Natural killer cell (primary cell): ENCODE results near the gene CHMP4A. TPM values are rescaled to one million over a fixed set of nuclear protein-coding genes. Genes with fewer than 3 reads are reported as not detected.

ENCODE experiments used
- ATAC-seq, 3 donors: fragments of 150-1000 bp in 2 of 3; fragments of 200-7000 bp in 1 of 3; cut with Tn5 transposase; 1 replicate in 1 of 3; 2 replicates in 2 of 3; pipeline ENCODE4 v1.10.0; 2021; ENCODE audit warnings: mild to moderate bottlenecking in 2 of 3, moderate library complexity in 2 of 3
- DNase-seq, 2 donors: peaks; one replicate each; pipeline versions ENCODE4 v3.0.0 to v3.0.0-alpha.2; 2013 to 2021; ENCODE audit warnings: mixed read lengths in 1 of 2
- H3K27ac ChIP-seq: one replicate; pipeline ENCODE4 v1.5.1; 2013; ENCODE audit warnings: mild to moderate bottlenecking, low read length
- H3K27me3 ChIP-seq: one replicate; pipeline ENCODE4 v1.6.1; 2013; ENCODE audit warnings: low read length; ENCODE audit not compliant: control insufficient read depth, insufficient read depth
- H3K36me3 ChIP-seq: one replicate; pipeline ENCODE4 v1.6.1; 2013; ENCODE audit warnings: low read length; ENCODE audit not compliant: control insufficient read depth, insufficient read depth
- H3K4me1 ChIP-seq: one replicate; pipeline ENCODE4 v1.6.1; 2013; ENCODE audit warnings: low read length; ENCODE audit not compliant: control insufficient read depth, insufficient read depth
- H3K4me3 ChIP-seq: one replicate; pipeline ENCODE4 v1.5.1; 2013; ENCODE audit warnings: low read length
- H3K9me3 ChIP-seq: one replicate; pipeline ENCODE4 v1.6.1; 2013; ENCODE audit warnings: low read length; ENCODE audit not compliant: control insufficient read depth, insufficient read depth
- H3K27ac Mint-ChIP-seq, 2 donors: one replicate each; pipeline ENCODE4 v1.8.0; 2022; ENCODE audit warnings: mild to moderate bottlenecking in 2 of 2, mixed read lengths in 2 of 2, moderate library complexity in 1 of 2
- H3K27me3 Mint-ChIP-seq, 2 donors: one replicate each; pipeline ENCODE4 v1.8.0; 2022; ENCODE audit warnings: low read depth in 2 of 2, mixed read lengths in 2 of 2
- H3K36me3 Mint-ChIP-seq: one replicate; pipeline ENCODE4 v1.8.0; 2022; ENCODE audit warnings: mixed read lengths
- H3K4me1 Mint-ChIP-seq, 2 donors: one replicate each; pipeline ENCODE4 v1.8.0; 2022; ENCODE audit warnings: mixed read lengths in 2 of 2
- H3K4me3 Mint-ChIP-seq: one replicate; pipeline ENCODE4 v1.8.0; 2022; ENCODE audit warnings: mild to moderate bottlenecking, moderate library complexity, mixed read lengths
- H3K9me3 Mint-ChIP-seq, 2 donors: one replicate each; pipeline ENCODE4 v1.8.0; 2022; ENCODE audit warnings: mixed read lengths in 2 of 2
- CTCF ChIP-seq: fragments of 200-600 bp; IDR thresholded peaks from one replicate; pipeline ENCODE4 v1.8.0; 2022; ENCODE audit warnings: antibody characterized with exemption
- WGBS: methylation state at CpG from one replicate; pipeline ENCODE4 v1.1.7; 2013; ENCODE audit warnings: missing lambda C conversion rate; ENCODE audit not compliant: insufficient coverage; 5-methylcytosine and 5-hydroxymethylcytosine counted together
- intact Hi-C: fragments of 100-400 bp; cut with micrococcal nuclease; formaldehyde crosslinking; loops from one replicate; pipeline ENCODE4 v1.14.2; 2022
- total RNA-seq, 4 donors: library from RNA; stranded (reverse); fragments of 120-200 nt in 1 of 4; gene quantifications; one replicate each; pipeline versions ENCODE4 v1.2.3 to v1.2.4, GENCODE V29; 2013 to 2022

Gene CHMP4A
- total RNA-seq, 3 donors from 2014 or later (not counting 1 experiment from before 2014, with no cell fraction given): 105 to 118 (median 115) TPM

DNA sequence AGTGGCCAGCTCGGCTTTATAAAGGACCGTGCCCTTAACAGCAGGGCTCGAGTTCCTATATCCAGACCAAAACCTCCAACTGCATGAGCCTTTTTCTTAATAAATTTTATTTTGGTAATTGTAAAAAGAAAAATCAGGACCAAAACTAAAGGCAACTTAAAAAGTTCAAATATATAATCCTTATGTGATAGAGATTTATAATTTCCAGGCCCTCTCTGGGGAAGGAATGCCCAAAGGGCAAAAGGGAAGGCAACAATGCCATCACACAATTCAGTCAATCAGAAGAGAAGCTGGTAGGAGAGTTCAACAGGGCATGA, 24.3 kb downstream of the CHMP4A start:
- WGBS: 0% methylated on average over 1 of the region's 3 CpGs
- intact Hi-C loops: loop anchor here (2.0 kb wide), 3 partner anchors 42 to 110 kb away; partner anchors contain the start of genes DCAF11, DHRS1, NOP9 and NRL
- peaks cover 28 to 36% of the 10 kb centered on the region in 2 donors for H3K4me1 Mint-ChIP-seq

DNA sequence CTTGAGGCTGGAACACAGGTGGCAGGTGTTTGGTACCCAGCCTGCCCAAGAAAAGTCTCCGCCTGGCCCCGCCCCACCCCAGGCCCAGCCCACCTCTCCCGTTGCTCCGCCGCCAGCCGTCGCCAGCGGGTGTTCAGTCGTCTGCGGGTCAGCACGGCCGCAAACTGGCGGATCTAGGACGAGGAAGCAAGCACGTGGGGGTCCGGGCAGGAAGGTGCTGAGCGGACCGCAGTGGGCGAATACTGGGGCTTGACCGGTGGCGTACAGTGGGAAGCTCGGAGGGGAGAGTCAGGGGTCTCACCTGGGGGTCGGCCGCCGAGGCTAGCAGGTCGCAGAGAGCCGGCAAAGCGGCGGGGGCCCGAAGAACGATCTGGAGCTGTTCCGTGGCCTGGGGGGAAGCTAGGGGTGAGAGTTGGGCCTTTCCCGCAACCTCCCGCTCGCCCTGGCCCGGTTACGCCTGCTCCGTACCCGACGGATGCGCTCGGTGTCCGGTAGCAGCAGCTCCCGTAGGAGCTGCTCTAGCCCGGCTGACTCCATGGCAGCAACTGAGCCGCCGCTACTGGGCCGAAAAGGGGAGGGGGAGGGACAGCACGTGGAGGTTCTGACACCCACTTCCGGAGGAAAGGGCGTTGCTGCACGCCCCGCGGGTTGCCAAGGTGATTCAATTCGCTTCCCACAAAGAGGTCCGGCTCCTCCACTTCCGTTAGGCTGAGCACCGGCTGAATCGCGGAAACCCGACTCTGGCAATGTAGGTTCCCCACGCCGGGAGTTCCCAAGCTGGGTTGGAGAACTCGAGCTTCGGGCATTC, 24.8 kb downstream of the CHMP4A start, which contains the start of gene IPO4:
Gene IPO4, minus strand, starts transcription at position 566 of the 808 bp plus-strand sequence. Its CDS starts 29 bp downstream, at position 537.
- no peak for TF ChIP-seq CTCF
- no peaks in the 10 kb centered on the region for H3K27me3 Mint-ChIP-seq
- DNase-seq (peak; percentile 87 to 98), ATAC-seq (peak; percentile 92 to 97 (median 93))
- under 1% methylated on average over 65 of the region's 65 CpGs for WGBS
- H3K36me3 Mint-ChIP-seq: no peaks in the 10 kb centered on the region
- intact Hi-C loops: loop anchor here (1.0 to 2.0 kb wide), 4 partner anchors 25 to 110 kb away; partner anchors contain the start of genes CHMP4A, DCAF11, DHRS1 and NOP9
- peak within 1 kb of the TSS; percentile 56 for H3K4me3 ChIP-seq
- no peaks in the 10 kb centered on the region for H3K9me3 Mint-ChIP-seq
- peak within 1 kb of the TSS; percentile 85 for H3K4me3 Mint-ChIP-seq
- peaks cover 38% of the 10 kb centered on the region for H3K36me3 ChIP-seq
- H3K27ac ChIP-seq: peak within 1 kb of the TSS; percentile 68
- H3K4me1 Mint-ChIP-seq: peaks cover 26 to 34% of the 10 kb centered on the region in 2 donors
- H3K4me1 ChIP-seq: peaks cover 23% of the 10 kb centered on the region
- no peaks in the 10 kb centered on the region for H3K27me3 ChIP-seq
- H3K9me3 ChIP-seq: no peaks in the 10 kb centered on the region
- H3K27ac Mint-ChIP-seq: peak within 1 kb of the TSS; percentile 83 to 97

More for the DNA sequence above, 24.3 kb downstream of the CHMP4A start:
- H3K27me3 Mint-ChIP-seq: no peaks in the 10 kb centered on the region
- Histone ChIP-seq H3K9me3 (no peaks in the 10 kb centered on the region), H3K4me3 (no peak overlapping the region), H3K27me3 (no peaks in the 10 kb centered on the region), H3K27ac (peak overlapping the region; percentile 68), H3K36me3 (peaks cover 36% of the 10 kb centered on the region), H3K4me1 (peaks cover 23% of the 10 kb centered on the region)
- no peak for TF ChIP-seq CTCF
- peak overlapping the region; percentile 83 to 97 for H3K27ac Mint-ChIP-seq
- H3K9me3 Mint-ChIP-seq: no peaks in the 10 kb centered on the region
- H3K4me3 Mint-ChIP-seq: peak overlapping the region; percentile 85
- no peaks in the 10 kb centered on the region for H3K36me3 Mint-ChIP-seq
- ATAC-seq (no peak), DNase-seq (no peak)

DNA sequence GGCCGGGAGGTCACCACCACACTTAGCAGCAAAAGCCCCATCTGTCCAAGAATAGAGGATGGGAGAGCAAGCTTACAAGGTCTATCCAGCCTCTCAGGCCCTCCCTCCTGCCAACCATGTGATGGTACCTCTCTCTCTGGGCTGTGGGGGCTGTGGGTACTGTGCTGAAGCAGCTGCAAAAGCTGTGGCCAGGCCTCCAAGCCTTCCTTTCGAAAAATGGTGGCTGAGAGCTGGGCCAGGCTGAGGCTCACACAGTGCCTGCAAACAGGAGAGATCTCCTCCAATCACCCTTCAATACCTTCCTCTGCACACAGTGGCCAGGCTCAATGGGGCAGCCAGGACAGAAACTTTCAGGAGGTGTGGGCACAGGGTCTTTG, 25.8 kb downstream of the CHMP4A start:
- no peak for TF ChIP-seq CTCF
- H3K4me1 ChIP-seq: peaks cover 23% of the 10 kb centered on the region
- Mint-ChIP-seq H3K27me3 (no peaks in the 10 kb centered on the region), H3K4me3 (peak overlapping the region; percentile 85), H3K9me3 (no peaks in the 10 kb centered on the region), H3K4me1 (peaks cover 26 to 29% of the 10 kb centered on the region in 2 donors), H3K27ac (peak overlapping the region; percentile 83 to 97), H3K36me3 (no peaks in the 10 kb centered on the region)
- H3K36me3 ChIP-seq: peaks cover 41% of the 10 kb centered on the region
- intact Hi-C loops: no loop called here
- no peak for DNase-seq
- 55% methylated on average over 1 of the region's 2 CpGs for WGBS
- H3K27me3 ChIP-seq: no peaks in the 10 kb centered on the region
- H3K4me3 ChIP-seq: no peak overlapping the region
- no peaks in the 10 kb centered on the region for H3K9me3 ChIP-seq
- peak overlapping the region; percentile 68 for H3K27ac ChIP-seq
- ATAC-seq: peak in 2 of 3 donors; percentile 6 to 19
